Measurements from ENCODE around the gene GGTLC1. TPM values are rescaled to one million over a fixed set of nuclear protein-coding genes. Genes with fewer than 3 reads are reported as not detected.

GGTLC1 gene
- total and polyA plus RNA-seq, 4 donors = 4.2 to 98.4 (median 17.5) TPM

- no peak for TF ChIP-seq CTCF (IDR thresholded peaks at IDR 0.05; ENCODE audit: control extremely low read depth, extremely low read depth)
- H3K9me3 ChIP-seq (ENCODE audit: control insufficient read depth in 4 of 4, insufficient read depth in 3 of 4, low read length in 3 of 4) = no peaks in the 10 kb centered on the region
- peaks cover 0 to 1% (median 0%) of the 10 kb centered on the region in 5 donors for H3K4me1 ChIP-seq (ENCODE audit: control insufficient read depth in 5 of 5, insufficient read depth in 5 of 5, low read length in 5 of 5)
- H3K4me3 ChIP-seq = no peak overlapping the region
- no peaks in the 10 kb centered on the region for H3K27me3 ChIP-seq (ENCODE audit: control insufficient read depth in 3 of 3, insufficient read depth in 3 of 3, low read length in 2 of 3)
- H3K27ac ChIP-seq (ENCODE audit: low read depth in 1 of 2, low read length in 1 of 2) = no peak overlapping the region
- H3K36me3 ChIP-seq (ENCODE audit: control insufficient read depth in 4 of 4, insufficient read depth in 4 of 4, low read length in 4 of 4) = no peaks in the 10 kb centered on the region
- DNase-seq (no peak), ATAC-seq (ENCODE audit: insufficient read depth, low FRiP score) (no peak)
- H3K9ac ChIP-seq (ENCODE audit: insufficient read depth in 1 of 2, low read length in 2 of 2) = no peak overlapping the region
- 62 to 63% methylated on average over 9 of the region's 9 CpGs for whole genome bisulfite sequencing, 2 donors
Measured at GRCh38 chr20:23974966-23975365, 13.6 kb downstream of the GGTLC1 start.

- Histone ChIP-seq H3K9ac (ENCODE audit: insufficient read depth in 1 of 2, low read length in 2 of 2) (no peak overlapping the region), H3K4me1 (ENCODE audit: control insufficient read depth in 5 of 5, insufficient read depth in 5 of 5, low read length in 5 of 5) (peaks cover 0 to 6% (median 0%) of the 10 kb centered on the region in 5 donors), H3K27ac (ENCODE audit: low read depth in 1 of 2, low read length in 1 of 2) (no peak overlapping the region), H3K9me3 (ENCODE audit: control insufficient read depth in 4 of 4, insufficient read depth in 3 of 4, low read length in 3 of 4) (peaks cover 0 to 3% (median 0%) of the 10 kb centered on the region in 4 donors), H3K36me3 (ENCODE audit: control insufficient read depth in 4 of 4, insufficient read depth in 4 of 4, low read length in 4 of 4) (no peaks in the 10 kb centered on the region), H3K4me3 (no peak overlapping the region), H3K27me3 (ENCODE audit: control insufficient read depth in 3 of 3, insufficient read depth in 3 of 3, low read length in 2 of 3) (no peaks in the 10 kb centered on the region)
- DNase-seq (no peak), ATAC-seq (ENCODE audit: insufficient read depth, low FRiP score) (no peak)
- TF ChIP-seq CTCF (IDR thresholded peaks at IDR 0.05; ENCODE audit: control extremely low read depth, extremely low read depth) = no peak
Measured at GRCh38 chr20:23971310-23971709, 17.3 kb downstream of the GGTLC1 start.

- Histone ChIP-seq H3K4me3 (no peak overlapping the region), H3K27ac (ENCODE audit: low read depth in 1 of 2, low read length in 1 of 2) (no peak overlapping the region), H3K27me3 (ENCODE audit: control insufficient read depth in 3 of 3, insufficient read depth in 3 of 3, low read length in 2 of 3) (no peaks in the 10 kb centered on the region), H3K9ac (ENCODE audit: insufficient read depth in 1 of 2, low read length in 2 of 2) (no peak overlapping the region), H3K4me1 (ENCODE audit: control insufficient read depth in 5 of 5, insufficient read depth in 5 of 5, low read length in 5 of 5) (peaks cover 0 to 6% (median 0%) of the 10 kb centered on the region in 5 donors), H3K36me3 (ENCODE audit: control insufficient read depth in 4 of 4, insufficient read depth in 4 of 4, low read length in 4 of 4) (no peaks in the 10 kb centered on the region), H3K9me3 (ENCODE audit: control insufficient read depth in 4 of 4, insufficient read depth in 3 of 4, low read length in 3 of 4) (peaks cover 0 to 3% (median 0%) of the 10 kb centered on the region in 4 donors)
- TF ChIP-seq CTCF (IDR thresholded peaks at IDR 0.05; ENCODE audit: control extremely low read depth, extremely low read depth) = no peak
- ATAC-seq (ENCODE audit: insufficient read depth, low FRiP score) = no peak
- WGBS, 2 donors = 73 to 90% methylated on average over 1 of the region's 1 CpG
- DNase-seq = no peak
Measured at GRCh38 chr20:23970049-23970448, 18.5 kb downstream of the GGTLC1 start.

GRCh38 chr20:23967616-23967979, 21.0 kb downstream of the GGTLC1 start:
- Histone ChIP-seq H3K9me3 (ENCODE audit: control insufficient read depth in 4 of 4, insufficient read depth in 3 of 4, low read length in 3 of 4) (peaks cover 0 to 9% (median 2%) of the 10 kb centered on the region in 4 donors), H3K4me1 (ENCODE audit: control insufficient read depth in 5 of 5, insufficient read depth in 5 of 5, low read length in 5 of 5) (peaks cover 0 to 6% (median 0%) of the 10 kb centered on the region in 5 donors), H3K27ac (ENCODE audit: low read depth in 1 of 2, low read length in 1 of 2) (no peak overlapping the region), H3K9ac (ENCODE audit: insufficient read depth in 1 of 2, low read length in 2 of 2) (no peak overlapping the region), H3K27me3 (ENCODE audit: control insufficient read depth in 3 of 3, insufficient read depth in 3 of 3, low read length in 2 of 3) (no peaks in the 10 kb centered on the region), H3K4me3 (no peak overlapping the region), H3K36me3 (ENCODE audit: control insufficient read depth in 4 of 4, insufficient read depth in 4 of 4, low read length in 4 of 4) (no peaks in the 10 kb centered on the region)
- no peak for ATAC-seq (ENCODE audit: insufficient read depth, low FRiP score)
- TF ChIP-seq CTCF (IDR thresholded peaks at IDR 0.05; ENCODE audit: control extremely low read depth, extremely low read depth) = no peak
- DNase-seq = no peak
- WGBS, 2 donors = 74 to 78% methylated on average over 7 of the region's 7 CpGs

All from lung (tissue), 12 donors.